ENCODE results near the gene ALG14.
A peak's percentile ranks its signal among the peaks of the same experiment; 100 is the strongest.
"Not testable (repeated sequence)": the region's sequence is repeated elsewhere in the genome, so short reads cannot be mapped to it uniquely, and the experiment has no call there.

Gene ALG14, protein sequence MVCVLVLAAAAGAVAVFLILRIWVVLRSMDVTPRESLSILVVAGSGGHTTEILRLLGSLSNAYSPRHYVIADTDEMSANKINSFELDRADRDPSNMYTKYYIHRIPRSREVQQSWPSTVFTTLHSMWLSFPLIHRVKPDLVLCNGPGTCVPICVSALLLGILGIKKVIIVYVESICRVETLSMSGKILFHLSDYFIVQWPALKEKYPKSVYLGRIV

DNA sequence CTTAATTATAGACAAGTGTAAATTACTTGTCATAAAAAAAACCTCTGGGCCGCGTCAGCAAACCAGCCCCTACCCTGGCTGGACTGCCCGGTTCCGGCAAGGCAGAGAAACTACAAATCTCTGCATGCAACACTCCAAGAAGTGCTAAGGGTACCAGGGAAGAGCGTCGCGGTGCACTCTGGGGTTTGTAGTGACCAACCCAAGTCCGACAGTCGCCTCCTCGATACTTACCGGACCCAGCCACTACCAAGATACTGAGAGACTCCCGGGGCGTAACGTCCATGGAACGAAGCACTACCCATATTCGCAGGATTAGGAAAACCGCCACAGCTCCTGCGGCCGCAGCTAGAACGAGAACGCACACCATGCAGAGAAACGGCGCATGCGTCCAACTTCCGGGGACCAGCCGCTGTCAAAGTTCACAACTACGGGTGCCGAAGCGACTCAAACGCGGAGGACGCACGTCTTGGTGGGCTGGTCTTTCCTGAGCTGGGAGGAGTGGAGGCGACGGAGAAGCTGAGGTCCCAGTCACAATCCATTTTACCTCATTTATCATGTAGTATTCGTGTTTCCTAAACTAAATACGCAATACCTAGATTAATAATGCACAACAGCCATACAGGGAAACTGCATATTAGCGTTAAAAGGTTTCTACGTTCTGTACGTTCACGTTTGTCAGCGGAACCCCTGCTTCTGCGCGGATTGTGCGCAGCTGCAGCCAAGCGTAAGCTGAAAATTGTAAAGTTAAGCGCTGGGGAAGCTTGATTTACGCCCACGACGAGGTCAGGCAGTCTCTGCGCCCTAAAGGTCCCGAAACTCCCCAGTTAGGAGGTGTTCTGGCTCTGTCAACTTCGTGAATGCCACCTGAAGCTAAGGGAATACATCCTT is at the start of gene ALG14:
TSS of gene ALG14 (minus strand) at position 420 of the 888 bp plus-strand sequence. CDS start at position 367, 53 bp downstream.
- DNase-seq: peak; percentile 87 to 98 (median 95)
- intact Hi-C loops (cut with DNase I): no loop called here

DNA sequence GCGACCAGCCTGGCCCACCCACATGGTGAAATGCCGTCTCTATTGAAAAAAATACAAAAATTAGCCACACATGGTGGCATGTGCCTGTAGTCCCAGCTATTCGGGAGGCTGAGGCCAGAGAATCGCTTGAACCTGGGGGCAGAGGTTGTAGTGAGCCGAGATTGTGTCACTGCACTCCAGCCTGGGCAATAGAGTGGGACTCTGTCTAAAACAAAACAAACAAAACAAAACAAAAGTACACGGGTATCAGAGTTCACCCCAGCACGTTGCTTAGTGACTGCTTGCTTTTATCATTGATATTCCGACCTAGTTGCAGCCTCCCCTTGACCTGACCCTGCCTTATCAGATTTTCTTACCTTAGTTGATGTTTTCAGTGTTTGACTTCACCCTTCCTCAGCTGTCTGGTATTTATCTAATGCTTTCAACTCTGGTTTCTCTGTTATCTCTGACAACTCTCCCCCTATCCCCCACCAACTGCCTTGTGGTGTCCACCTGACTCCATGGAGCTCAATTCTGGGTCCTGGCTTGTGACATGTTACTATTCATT is 49.5 kb upstream of the ALG14 start:
- DNase-seq: no peak
- intact Hi-C loops (cut with DNase I): no loop called here

DNA sequence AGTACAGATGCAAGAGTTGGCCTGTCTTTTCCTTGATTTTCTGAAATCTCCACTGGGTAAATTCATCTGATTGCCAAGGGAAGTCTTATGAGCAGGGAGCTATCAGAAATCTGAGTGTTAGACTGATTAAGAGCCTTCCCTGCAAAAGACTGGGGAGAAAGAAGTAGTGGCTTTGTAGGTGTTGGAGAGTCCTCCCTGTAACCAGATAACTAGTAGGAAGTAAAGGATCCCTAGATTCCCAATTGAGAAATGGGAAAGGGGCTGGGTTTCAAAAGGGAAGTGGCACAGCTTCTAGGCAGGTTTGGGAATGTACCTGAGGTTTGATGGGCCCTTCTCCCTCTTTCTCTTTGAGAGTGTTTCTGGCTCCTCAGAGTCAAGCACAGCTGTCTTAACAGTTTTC is 46.5 kb upstream of the ALG14 start:
- intact Hi-C loops (cut with DNase I): loop anchor here (5.0 kb wide), 1 partner anchor 113 kb away; the partner anchor contains the start of gene RWDD3
- DNase-seq: no peak

DNA sequence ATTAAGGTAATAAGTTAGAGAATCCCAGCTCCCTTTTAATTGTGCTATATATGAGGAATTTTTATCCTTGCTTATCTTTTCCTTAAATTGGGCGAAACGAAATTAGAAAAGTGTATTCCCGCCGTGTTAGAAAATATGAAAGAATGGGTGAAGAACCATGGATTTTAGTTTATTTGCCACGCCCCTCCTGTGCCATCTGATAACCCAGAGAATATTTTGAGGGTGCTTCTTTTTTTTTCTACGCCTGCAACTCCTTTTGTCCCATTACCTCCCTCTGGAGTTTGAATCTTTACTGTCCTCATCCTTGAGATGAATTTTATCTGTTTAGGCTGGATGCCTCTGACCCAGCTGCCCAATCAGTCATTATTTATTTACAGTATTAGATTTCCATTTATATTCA is 46.0 kb upstream of the ALG14 start:
- intact Hi-C loops (cut with DNase I): loop anchor here (5.0 kb wide), 1 partner anchor 114 kb away; the partner anchor contains the start of gene RWDD3
- DNase-seq: no peak

DNA sequence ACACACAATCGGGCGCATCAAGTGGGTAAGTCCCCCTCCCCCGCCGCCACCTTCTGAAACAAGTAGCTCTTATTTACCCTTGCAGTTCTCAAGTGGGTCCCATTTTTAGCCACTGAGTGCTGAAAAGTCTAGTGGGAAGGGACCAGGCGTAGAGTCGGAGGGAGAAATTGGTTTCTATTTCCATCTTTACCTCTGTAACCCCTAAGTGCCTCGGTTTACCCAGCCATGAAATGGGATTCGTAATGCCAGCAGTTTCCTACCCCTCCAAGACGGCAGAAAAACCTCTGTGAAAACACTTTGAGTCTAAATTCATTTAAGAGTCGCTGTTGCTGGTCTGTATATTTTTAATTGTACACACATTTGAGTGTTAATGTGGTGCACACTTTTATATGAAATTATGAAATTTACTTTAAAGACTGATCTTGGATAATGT is 45.3 kb upstream of the ALG14 start:
- intact Hi-C loops (cut with DNase I): loop anchor here (5.0 kb wide), 1 partner anchor 114 kb away; the partner anchor contains the start of gene RWDD3
- peak in 1 of 42 donors; percentile 13 for DNase-seq

DNA sequence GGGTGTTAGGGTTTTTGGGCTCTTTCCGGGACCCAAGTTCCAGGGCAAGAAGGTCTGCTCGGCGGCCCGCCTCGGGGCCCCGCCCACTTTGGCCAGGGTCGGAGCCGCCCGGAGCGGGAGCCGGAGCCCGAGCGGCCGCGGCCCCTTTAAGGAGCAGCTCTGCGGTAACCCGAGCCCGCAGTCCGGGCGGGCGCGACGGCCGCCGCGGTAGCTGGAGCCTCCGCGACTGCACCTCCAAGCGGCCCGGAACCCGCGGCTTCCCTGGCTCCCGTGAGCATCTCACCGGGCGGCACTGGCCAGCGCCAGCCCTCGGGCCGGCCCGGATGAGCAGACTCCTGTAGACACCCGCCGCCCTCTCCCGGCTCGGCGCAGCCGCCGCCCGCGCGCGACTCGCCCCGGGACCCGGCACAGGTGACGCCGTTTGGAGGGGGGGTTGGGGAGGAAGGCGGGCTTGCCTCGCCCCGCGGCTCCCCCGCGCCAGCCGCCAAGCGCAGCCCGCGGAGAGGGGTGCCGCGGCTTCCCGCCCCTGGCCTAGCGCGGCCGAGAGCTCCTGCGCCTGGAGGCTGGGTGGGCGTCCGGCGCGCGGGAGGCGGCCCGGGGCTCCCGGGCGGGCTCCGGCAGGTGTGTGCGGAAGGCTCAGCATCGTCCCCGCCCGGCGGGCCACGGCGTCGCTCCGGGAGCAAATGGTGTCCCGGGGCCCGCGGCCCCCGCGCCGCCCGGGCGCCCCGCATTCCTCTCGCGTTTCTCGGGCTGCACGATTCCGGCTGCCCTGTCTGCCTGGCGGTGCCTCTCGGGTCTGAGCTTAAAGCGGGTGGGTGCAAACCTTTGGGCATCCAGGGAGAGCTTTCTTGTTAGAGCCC is 44.7 kb upstream of the ALG14 start, which contains the start of gene TLCD4:
TSS of gene TLCD4 (plus strand) at position 149 of the 860 bp plus-strand sequence. CDS start 26,547 bp downstream, outside the sequence.
- peak; percentile 10 to 83 (median 62) for DNase-seq
- intact Hi-C loops (cut with DNase I): loop anchor here (5.0 kb wide), 1 partner anchor 115 kb away; the partner anchor contains the start of gene RWDD3

DNA sequence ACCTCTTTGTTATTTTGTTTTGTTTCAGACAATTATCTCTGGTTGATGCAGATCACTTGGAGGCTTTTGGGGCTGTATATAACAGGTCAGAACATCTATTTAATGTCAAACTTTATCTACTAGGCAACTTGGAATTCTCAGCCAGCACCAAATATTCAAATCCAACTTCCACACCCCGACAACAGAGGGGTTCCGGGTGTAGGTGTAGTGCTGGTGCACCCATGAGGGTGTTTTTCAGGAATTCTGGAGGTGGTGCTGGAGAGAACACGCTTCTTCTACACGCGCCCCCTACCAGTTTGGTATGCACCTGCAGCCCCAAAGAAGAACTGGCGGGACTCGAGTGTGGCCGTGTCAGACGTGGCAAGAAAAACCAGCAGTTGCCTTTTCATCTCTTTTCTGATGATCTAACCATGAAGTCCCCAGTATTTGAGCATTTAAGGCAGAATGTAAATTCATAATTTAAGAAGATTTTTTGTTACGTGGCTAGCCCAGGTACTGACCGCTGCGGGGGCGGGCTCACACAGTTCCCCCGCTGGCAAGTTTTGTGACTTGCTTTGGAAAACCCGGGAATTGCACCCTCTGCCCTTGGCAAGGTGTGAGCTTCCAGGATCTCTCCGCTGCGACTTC is 43.9 kb upstream of the ALG14 start:
- DNase-seq: peak; percentile 50 to 90 (median 74)
- intact Hi-C loops (cut with DNase I): loop anchor here (5.0 kb wide), 1 partner anchor 116 kb away; the partner anchor contains the start of gene RWDD3

DNA sequence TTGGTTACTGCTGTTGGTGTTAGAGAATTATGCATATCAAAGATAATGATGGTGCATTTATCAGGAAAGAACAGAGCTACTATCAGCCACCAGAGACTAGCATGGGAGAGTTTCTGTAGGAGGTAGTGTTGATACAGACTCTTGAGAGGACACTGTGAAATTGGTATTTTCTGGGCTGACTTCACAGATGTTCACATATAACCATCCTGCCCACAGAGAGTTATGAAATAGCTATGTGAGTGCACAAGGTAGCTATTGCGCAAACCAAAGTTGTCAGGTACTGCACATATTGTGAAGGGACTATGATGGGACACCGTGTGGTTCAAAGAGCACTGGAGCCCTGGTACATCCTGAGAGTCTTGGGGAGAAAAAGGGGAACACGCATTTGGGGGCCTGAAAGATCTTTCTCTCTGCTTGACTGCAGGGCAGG is 43.0 kb upstream of the ALG14 start:
- intact Hi-C loops (cut with DNase I): loop anchor here (5.0 kb wide), 1 partner anchor 117 kb away; the partner anchor contains the start of gene RWDD3
- DNase-seq: no peak

DNA sequence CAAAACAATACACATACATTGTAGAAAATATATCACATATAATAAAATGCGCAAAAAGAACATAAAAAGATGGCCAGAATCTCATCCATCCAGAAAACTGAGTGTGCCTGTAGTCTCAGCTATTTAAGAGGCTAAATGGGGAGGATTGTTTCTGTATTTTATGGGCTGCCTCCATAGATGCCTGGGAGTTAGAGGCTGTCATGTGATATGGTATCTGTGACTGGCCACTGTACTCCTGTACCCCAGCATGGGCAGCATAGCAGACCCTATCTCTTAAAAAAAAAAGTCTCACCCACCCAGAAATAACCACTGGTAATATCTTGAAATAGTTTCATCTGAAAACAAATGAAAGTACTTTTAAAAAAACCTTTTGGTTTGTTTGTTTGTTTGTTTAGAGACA is 40.9 kb upstream of the ALG14 start:
- no peak for DNase-seq
- intact Hi-C loops (cut with DNase I): no loop called here

DNA sequence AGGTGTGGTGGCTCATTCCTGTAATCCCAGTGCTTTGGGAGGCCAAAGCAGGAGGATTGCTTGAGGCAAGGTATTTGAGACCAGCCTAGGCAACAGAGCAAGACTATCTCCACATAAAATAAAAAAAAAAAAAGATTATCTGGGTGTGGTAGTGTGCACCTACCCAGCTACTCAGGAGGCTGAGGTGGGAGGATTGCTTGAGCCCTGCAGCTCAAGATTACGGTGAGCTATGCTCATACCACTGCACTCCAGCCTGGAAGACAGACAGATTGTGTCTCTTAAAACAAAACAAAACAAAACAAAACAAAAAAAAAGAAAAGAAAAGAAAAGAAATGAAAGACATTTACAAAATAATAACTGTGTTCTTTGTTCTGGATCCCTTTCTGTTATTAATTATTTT is 38.3 kb upstream of the ALG14 start:
- no peak for DNase-seq
- intact Hi-C loops (cut with DNase I): no loop called here

DNA sequence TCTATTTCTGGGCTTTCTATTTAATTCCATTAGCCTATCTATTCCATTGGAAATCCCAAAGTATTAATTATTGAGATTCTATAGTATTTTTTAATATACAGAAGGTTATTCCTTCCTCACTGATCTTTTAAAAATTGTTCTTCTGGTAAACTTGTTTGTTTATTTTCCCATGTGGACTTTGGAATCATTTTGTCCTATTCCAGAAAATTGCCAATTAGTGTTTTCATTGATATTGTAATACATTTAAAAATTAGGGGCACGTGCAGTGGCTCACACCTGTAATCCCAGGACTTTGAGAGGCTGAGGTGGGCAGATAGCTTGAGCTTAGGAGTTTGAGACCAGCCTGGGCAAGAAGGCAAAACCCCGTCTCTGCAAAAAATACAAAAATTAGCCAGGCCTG is 36.0 kb upstream of the ALG14 start:
- no peak for DNase-seq
- intact Hi-C loops (cut with DNase I): no loop called here

DNA sequence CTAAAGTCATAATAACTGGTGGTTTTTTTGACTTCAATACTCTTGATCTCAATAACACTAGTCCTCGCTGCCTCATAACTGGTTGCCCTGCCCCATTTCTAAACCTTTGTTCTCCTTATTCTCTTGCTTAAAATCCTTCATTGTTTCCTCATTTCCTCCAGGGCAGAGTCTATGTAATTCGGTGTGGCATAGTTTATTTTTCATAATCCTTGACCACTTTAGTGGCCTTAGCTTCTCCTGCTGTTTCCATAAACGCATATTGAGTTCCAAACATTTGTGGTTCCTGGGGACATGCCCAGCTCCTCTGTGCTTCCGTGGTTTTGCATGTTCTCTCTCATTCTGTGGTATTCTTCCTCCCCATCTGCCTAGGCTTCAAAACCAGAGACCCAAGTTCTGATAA is 25.4 kb upstream of the ALG14 start:
- intact Hi-C loops (cut with DNase I): no loop called here

DNA sequence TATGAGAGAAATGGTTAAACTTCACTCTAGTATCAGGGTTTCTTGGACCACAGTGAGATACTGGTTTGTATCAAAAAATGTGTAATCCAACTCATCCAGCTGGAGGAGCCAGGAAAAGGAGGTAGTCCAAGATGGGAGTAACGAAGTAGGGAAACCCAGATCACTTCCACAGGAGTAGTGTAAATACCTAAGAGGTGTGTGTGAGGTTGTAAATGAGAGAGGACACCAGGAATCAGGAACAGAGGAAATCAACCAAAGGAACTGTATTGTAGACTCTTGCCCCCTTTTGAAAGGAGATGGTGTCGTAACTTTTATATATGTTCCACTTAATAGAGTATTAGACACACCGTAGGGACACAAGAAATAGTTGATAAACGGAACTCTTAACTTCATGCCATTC is 24.7 kb upstream of the ALG14 start:
- no peak for DNase-seq
- intact Hi-C loops (cut with DNase I): no loop called here

More for the DNA sequence above, 25.4 kb upstream of the ALG14 start:
- no peak for DNase-seq

DNA sequence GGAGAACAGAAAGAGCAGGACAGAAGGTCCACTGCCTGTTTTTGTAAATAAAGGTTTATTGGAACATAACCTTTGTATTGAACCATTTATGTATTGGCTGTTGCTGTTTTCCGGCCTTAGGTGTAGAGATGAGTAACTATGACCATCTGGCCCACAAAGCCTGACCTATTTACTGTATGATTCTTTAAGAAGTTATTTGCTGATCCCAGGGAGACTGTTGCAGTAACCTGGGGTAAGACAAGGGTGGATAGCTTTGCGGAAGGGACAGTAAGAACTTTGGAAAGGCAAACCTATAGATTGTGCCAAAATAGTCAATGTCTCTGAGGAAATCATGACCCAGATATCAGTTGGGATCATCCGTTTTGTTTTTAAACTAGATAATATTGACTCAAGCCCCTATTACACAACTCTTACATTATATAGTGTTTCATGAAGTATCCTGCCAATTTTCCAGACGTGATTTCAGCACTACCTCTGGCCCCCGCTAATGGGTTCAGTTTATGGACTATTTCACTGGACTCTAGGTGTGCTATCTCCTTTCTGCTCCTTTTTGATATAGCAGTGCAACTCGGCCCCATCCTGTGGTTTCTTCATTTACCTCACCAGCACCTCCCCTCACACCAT is 23.6 kb upstream of the ALG14 start:
- intact Hi-C loops (cut with DNase I): no loop called here
- no peak for DNase-seq

DNA sequence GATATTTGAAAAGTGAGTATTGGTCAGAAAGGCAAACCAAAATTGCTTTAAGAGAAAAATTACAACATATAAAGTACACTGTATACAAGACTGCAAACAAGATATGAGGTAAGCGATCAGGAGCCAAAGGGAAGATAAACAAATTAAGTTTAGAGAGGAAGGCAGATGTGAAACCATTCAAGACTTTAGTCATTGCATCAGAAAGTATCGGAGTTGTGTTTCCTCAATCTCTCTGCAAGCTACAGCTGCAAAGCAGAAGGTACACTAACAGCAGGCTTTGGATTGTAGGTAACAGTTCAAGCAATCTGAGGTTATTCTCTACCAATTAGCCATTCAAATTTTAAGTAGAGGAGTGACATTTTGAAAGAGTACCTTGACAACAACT is 23.1 kb upstream of the ALG14 start:
- intact Hi-C loops (cut with DNase I): no loop called here
- no peak for DNase-seq

DNA sequence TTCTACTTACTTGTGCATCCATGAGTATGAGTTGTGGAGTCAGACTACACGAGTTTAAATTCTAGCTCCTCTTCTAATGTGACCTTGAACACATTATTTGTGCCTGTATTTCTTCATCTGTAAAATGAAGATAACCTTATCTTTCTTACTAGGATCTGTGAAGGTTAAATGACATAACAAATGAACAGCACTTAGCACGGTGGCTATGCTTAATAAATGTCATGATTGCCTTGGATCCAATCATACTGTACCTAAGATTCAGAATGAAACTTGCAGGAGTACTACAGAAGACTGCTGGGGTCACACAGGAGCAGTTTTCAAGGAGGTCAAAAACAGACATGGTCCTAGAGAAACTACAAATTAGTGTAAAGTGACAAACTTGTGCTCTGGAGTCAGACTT is 22.2 kb upstream of the ALG14 start:
- intact Hi-C loops (cut with DNase I): no loop called here
- no peak for DNase-seq

DNA sequence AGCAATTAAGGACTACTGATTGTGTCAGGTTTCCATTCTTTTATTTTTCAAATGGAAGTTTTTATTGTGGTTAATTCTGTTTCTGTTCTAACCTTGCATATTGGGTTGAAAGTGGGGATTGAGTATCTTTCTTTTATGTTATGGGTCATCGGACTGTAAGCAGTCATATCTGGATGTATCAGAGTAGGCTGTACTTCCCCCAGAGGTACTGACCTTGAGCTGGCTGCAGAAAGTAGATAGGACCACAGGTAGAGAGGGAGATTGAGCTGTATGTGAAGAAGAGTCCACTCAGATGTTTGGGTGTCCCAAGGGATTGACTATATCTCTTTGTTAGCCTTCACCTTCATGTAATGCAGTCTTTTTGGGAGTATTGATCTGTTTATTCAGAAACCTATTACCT is 20.5 kb upstream of the ALG14 start:
- DNase-seq: no peak
- intact Hi-C loops (cut with DNase I): no loop called here

DNA sequence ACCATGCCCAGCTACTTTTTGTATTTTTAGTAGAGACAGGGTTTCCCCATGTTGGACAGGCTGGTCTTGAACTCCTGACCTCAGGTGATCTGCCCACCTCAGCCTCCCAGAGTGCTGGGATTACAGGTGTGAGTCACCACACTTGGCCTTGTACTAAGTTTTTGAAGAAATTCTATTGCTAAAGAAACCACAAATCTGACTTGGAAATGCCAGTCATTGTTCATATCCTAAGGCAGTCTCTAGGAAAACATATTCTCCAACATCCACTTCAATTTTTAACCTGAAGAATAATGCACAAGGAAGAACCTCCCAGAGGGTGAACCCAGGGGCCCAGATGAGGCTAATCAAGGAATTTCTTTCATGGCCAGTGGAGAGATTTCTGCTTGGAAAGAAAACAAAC is 20.1 kb upstream of the ALG14 start:
- intact Hi-C loops (cut with DNase I): not testable (repeated sequence)

More for the DNA sequence above, 20.1 kb upstream of the ALG14 start:
- DNase-seq: not testable (repeated sequence)
